GM12891 (cell line): Measurements from ENCODE around the gene CLIC1.

Experiments used
- DNase-seq: peaks from one replicate; pipeline ENCODE4 v3.0.0; 2011; ENCODE audit warnings: low spot score; ENCODE audit not compliant: insufficient read length
- FAIRE-seq: peaks from 2 replicates; lab custom pipeline; 2011; peaks lifted over from hg19 to GRCh38; lab: Jason Lieb, UNC
- PAX5 ChIP-seq: IDR thresholded peaks from 2 replicates; pipeline ENCODE4 v1.6.1; 2011; ENCODE audit warnings: low read length, moderate library complexity, mild to moderate bottlenecking; ENCODE audit not compliant: insufficient read depth, severe bottlenecking
- POLR2A ChIP-seq: IDR thresholded peaks from 2 replicates; pipeline ENCODE4 v1.6.1; 2011; ENCODE audit warnings: low read depth, low read length, control low read depth
- POLR2AphosphoS5 ChIP-seq: IDR thresholded peaks from 2 replicates; pipeline ENCODE4 v1.6.1; 2011; ENCODE audit warnings: low read depth, low read length, control low read depth
- POU2F2 ChIP-seq: IDR thresholded peaks from 2 replicates; pipeline ENCODE4 v1.6.1; 2011; ENCODE audit warnings: low read depth, mild to moderate bottlenecking, control low read depth, low read length, moderate library complexity
- SPI1 ChIP-seq: IDR thresholded peaks from 2 replicates; pipeline ENCODE4 v1.6.1; 2011; ENCODE audit warnings: low read depth, low read length, control low read depth
- TAF1 ChIP-seq: IDR thresholded peaks from 2 replicates; pipeline ENCODE4 v1.6.1; 2011; ENCODE audit warnings: low read depth, low read length, control low read depth

CLIC1 gene

DNA sequence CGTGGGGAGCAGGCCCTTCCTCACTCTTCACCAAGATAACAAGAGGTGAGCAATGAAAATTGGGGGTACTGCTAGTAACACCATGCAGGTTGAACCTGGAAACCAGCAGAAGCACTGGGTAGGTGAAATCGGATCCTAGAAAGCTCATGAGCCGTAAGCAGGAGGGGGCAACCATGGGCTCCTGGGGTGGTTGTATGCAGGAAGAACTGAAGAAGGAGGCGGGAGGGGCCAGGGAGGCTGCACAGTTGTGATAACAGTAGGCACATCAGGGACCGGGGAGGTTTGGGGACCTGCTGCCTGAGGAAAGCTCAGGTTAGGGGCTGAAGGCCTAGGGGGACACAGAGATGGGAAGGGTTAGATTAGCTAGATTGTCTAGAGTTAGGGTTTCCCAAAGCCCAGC is 49.8 kb downstream of the CLIC1 start:
- FAIRE-seq = no peak
- no peak for DNase-seq
- TF ChIP-seq SPI1 (no peak), POLR2AphosphoS5 (no peak), TAF1 (no peak), PAX5 (no peak), POU2F2 (no peak), POLR2A (no peak)

DNA sequence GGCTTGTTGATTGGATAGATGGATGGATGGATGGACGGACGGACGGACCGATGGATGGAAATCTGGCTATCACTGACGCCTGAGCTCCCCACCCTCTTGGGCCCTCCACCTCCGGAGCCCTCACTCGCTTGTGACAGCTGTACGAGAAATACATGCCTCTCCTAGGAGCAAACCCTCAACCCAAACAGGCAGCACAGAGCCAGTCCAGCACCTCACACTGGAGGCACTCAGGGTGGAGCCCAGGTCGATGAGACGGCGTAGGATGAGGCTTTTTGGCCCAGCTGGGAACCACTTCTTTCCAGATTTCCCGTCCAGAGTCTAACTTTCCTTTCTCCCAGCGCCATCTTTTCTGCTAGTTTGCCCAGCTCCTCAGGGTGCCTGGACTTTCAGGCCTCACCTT is 52.7 kb downstream of the CLIC1 start:
- FAIRE-seq (no peak), DNase-seq (no peak)
- TF ChIP-seq TAF1 = no peak

DNA sequence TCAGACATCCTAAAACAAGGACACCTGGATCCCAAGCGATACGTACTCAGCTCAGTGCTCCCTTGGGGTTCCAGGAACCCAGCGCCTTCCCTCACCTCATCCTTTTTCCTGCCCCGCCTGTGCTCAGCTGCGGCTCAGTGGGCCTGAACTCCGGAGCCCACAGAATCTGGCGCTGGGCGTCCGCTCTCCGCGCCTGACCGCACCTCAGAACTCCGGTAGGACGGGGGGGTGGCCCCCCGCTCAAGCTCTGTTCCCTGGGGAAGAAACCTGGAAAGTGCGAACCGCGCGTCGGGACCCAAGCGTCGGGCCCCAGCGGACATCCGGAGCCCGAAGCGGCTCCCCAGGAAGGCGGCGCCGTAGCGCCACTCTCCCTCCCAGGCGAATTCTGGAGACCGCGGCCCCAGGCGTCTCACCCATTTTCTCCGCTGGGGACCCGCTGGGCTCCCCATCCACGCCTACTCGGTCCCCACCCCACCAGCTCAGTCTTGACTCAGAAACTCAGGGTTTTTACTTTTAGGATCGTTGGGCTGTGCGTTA is 55.1 kb downstream of the CLIC1 start:
- TF ChIP-seq PAX5 (no peak), TAF1 (0 out of 2 replicates have a peak, but pooled peaks have one; percentile 12)
- FAIRE-seq (no peak), DNase-seq (peak; percentile 60)
